Measurements from ENCODE around the gene SBNO2. TPM values are rescaled to one million over a fixed set of nuclear protein-coding genes. Genes with fewer than 3 reads are reported as not detected.
A peak's percentile ranks its signal among the peaks of the same experiment; 100 is the strongest.

Gene SBNO2
- total RNA-seq, 1 experiment from 2014 or later, result 51.8 TPM

- Histone ChIP-seq H3K36me3 (ENCODE audit: insufficient read depth, low read length, poor library complexity, severe bottlenecking) (peaks cover 26% of the 10 kb centered on the region), H3K4me1 (ENCODE audit: insufficient read depth, low read length, poor library complexity, severe bottlenecking) (peaks cover 30% of the 10 kb centered on the region), H3K4me3 (ENCODE audit: low read depth, low read length, poor library complexity, severe bottlenecking) (peak overlapping the region; percentile 97), H3K9me3 (ENCODE audit: low read depth, low read length, poor library complexity, severe bottlenecking) (peaks cover 6% of the 10 kb centered on the region), H3K27ac (ENCODE audit: low read depth, low read length, poor library complexity, severe bottlenecking) (peak overlapping the region; percentile 94), H3K27me3 (replicated peaks; ENCODE audit: insufficient read depth, low read depth, low read length, poor library complexity) (no peaks in the 10 kb centered on the region)
- TF ChIP-seq EZH2 (IDR thresholded peaks at IDR 0.05; ENCODE audit: borderline replicate concordance, low read depth, low read length, poor library complexity, severe bottlenecking), result no peak
- TF ChIP-seq, protein P1, sequence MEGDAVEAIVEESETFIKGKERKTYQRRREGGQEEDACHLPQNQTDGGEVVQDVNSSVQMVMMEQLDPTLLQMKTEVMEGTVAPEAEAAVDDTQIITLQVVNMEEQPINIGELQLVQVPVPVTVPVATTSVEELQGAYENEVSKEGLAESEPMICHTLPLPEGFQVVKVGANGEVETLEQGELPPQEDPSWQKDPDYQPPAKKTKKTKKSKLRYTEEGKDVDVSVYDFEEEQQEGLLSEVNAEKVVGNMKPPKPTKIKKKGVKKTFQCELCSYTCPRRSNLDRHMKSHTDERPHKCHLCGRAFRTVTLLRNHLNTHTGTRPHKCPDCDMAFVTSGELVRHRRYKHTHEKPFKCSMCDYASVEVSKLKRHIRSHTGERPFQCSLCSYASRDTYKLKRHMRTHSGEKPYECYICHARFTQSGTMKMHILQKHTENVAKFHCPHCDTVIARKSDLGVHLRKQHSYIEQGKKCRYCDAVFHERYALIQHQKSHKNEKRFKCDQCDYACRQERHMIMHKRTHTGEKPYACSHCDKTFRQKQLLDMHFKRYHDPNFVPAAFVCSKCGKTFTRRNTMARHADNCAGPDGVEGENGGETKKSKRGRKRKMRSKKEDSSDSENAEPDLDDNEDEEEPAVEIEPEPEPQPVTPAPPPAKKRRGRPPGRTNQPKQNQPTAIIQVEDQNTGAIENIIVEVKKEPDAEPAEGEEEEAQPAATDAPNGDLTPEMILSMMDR (conservative IDR thresholded peaks at IDR 0.05; ENCODE audit: low read depth, low read length), result no peak
- DNase-seq (ENCODE audit: low spot score), result peak; percentile 88
- POLR2A ChIA-PET (ENCODE audit: low non-redundant PET), result interaction anchor here (0.8 kb wide), 1 partner anchor 444 kb away, joined by 26 read pairs; no protein-coding TSS in a partner anchor
- intact Hi-C loops (cut with micrococcal nuclease; ENCODE audit: unreplicated experiment), result loop anchor here (10.0 kb wide), 1 partner anchor 80 kb away; the partner anchor contains the start of genes CNN2, RNU6-2 and TMEM259
- CTCF ChIA-PET, result interaction anchor here (0.6 to 0.9 kb wide), 2 partner anchors 9 to 30 kb away, joined by 6 read pairs; no protein-coding TSS in a partner anchor
- no TSS peak for BruUV-seq (replicated peaks)
These were observed 69.6 kb downstream of the SBNO2 start for GRCh38 chr19:1104311-1105007.

- ChIA-PET POLR2A (ENCODE audit: low non-redundant PET) (interaction anchor here (0.8 kb wide), 1 partner anchor 443 kb away, joined by 26 read pairs; no protein-coding TSS in a partner anchor), CTCF (interaction anchor here (0.6 kb wide), 1 partner anchor 10 kb away, joined by 6 read pairs; no protein-coding TSS in a partner anchor)
- H3K27me3 ChIP-seq (replicated peaks; ENCODE audit: insufficient read depth, low read depth, low read length, poor library complexity), result no peaks in the 10 kb centered on the region
- DNase-seq (ENCODE audit: low spot score), result peak; percentile 100
- peaks cover 30% of the 10 kb centered on the region for H3K4me1 ChIP-seq (ENCODE audit: insufficient read depth, low read length, poor library complexity, severe bottlenecking)
- H3K27ac ChIP-seq (ENCODE audit: low read depth, low read length, poor library complexity, severe bottlenecking), result peak within 1 kb of the TSS; percentile 94
- TF ChIP-seq EZH2 (IDR thresholded peaks at IDR 0.05; ENCODE audit: borderline replicate concordance, low read depth, low read length, poor library complexity, severe bottlenecking), result no peak
- TF ChIP-seq, protein P1 (conservative IDR thresholded peaks at IDR 0.05; ENCODE audit: low read depth, low read length), result no peak
- intact Hi-C loops (cut with micrococcal nuclease; ENCODE audit: unreplicated experiment), result loop anchor here (10.0 kb wide), 1 partner anchor 79 kb away; the partner anchor contains the start of genes CNN2, RNU6-2 and TMEM259
- H3K9me3 ChIP-seq (ENCODE audit: low read depth, low read length, poor library complexity, severe bottlenecking), result peaks cover 6% of the 10 kb centered on the region
- H3K36me3 ChIP-seq (ENCODE audit: insufficient read depth, low read length, poor library complexity, severe bottlenecking), result peaks cover 21% of the 10 kb centered on the region
- H3K4me3 ChIP-seq (ENCODE audit: low read depth, low read length, poor library complexity, severe bottlenecking), result peak within 1 kb of the TSS; percentile 97
- no TSS peak for BruUV-seq (replicated peaks)
These were observed 70.3 kb downstream of the SBNO2 start, which contains the start of gene GPX4 for GRCh38 chr19:1103708-1104310. Gene GPX4, plus strand, starts transcription at chr19:1103994. Its CDS starts 50 bp downstream, at chr19:1104044.

DNA sequence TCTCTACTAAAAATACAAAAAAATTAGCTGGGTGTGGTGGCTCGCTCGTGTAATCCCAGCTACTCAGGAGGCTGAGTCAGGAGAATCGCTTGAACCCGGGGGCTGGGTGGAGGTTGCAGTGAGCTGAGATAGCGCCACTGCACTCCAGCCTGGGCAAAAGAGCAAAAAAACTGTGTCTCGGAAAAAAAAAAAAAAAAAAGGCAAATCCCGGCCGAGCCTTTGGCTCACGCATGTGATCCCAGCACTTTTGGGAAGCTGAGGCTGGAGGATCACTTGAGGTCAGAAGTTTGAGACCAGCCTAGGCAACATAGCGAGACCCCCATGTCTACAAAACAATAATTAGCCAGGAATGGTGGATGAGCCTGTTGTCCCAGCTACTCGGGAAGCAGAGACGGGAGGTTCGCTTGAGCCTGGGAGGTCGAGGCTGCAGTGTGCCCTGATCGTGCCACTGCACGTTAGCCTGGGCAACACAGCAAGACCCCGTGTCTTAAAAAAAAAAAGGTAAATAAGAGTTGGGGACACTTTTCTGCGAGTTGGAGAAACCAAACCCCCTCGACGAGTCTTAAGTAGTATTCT is 70.8 kb downstream of the SBNO2 start:
- ChIA-PET POLR2A (ENCODE audit: low non-redundant PET) (interaction anchor here (0.7 kb wide), 1 partner anchor 12 kb away, joined by 4 read pairs; no protein-coding TSS in a partner anchor), CTCF (no interaction called here)
- H3K4me3 ChIP-seq (ENCODE audit: low read depth, low read length, poor library complexity, severe bottlenecking), result peak overlapping the region; percentile 97
- TSS peak; percentile 68 for BruUV-seq (replicated peaks)
- H3K4me1 ChIP-seq (ENCODE audit: insufficient read depth, low read length, poor library complexity, severe bottlenecking), result peaks cover 30% of the 10 kb centered on the region
- TF ChIP-seq EZH2 (IDR thresholded peaks at IDR 0.05; ENCODE audit: borderline replicate concordance, low read depth, low read length, poor library complexity, severe bottlenecking), result no peak
- TF ChIP-seq, protein P1 (conservative IDR thresholded peaks at IDR 0.05; ENCODE audit: low read depth, low read length), result no peak
- peaks cover 19% of the 10 kb centered on the region for H3K36me3 ChIP-seq (ENCODE audit: insufficient read depth, low read length, poor library complexity, severe bottlenecking)
- intact Hi-C loops (cut with micrococcal nuclease; ENCODE audit: unreplicated experiment), result loop anchor here (10.0 kb wide), 1 partner anchor 78 kb away; the partner anchor contains the start of genes CNN2, RNU6-2 and TMEM259
- H3K9me3 ChIP-seq (ENCODE audit: low read depth, low read length, poor library complexity, severe bottlenecking), result peaks cover 6% of the 10 kb centered on the region
- H3K27ac ChIP-seq (ENCODE audit: low read depth, low read length, poor library complexity, severe bottlenecking), result peak overlapping the region; percentile 55
- H3K27me3 ChIP-seq (replicated peaks; ENCODE audit: insufficient read depth, low read depth, low read length, poor library complexity), result no peaks in the 10 kb centered on the region
- DNase-seq (ENCODE audit: low spot score), result no peak
